ENCODE data around the gene RRP1. TPM values are rescaled to one million over a fixed set of nuclear protein-coding genes. Genes with fewer than 3 reads are reported as not detected.

Gene RRP1
- total RNA-seq, 4 donors from 2014 or later = 15.5 to 29.4 (median 19.0) TPM

- H3K27ac ChIP-seq = no peak overlapping the region
- H3K4me3 ChIP-seq = no peak overlapping the region
- no peaks in the 10 kb centered on the region for H3K9me3 ChIP-seq
- H3K4me1 ChIP-seq = no peaks in the 10 kb centered on the region
- H3K27me3 ChIP-seq = no peaks in the 10 kb centered on the region
- 91 to 97% methylated on average over 13 to 14 of the region's 14 CpGs for WGBS, 2 donors
- TF ChIP-seq POLR2A (IDR thresholded peaks at IDR 0.05) = no peak
- no peak for TF ChIP-seq EP300 (IDR thresholded peaks at IDR 0.05)
- no peak for TF ChIP-seq CTCF (IDR thresholded peaks at IDR 0.05)
- DNase-seq (ENCODE audit: low spot score in 2 of 2) = no peak
- peaks cover 0 to 94% (median 9%) of the 10 kb centered on the region in 3 donors for H3K36me3 ChIP-seq
These were observed 11.2 kb downstream of the RRP1 start for GRCh38 chr21:43800566-43800965.

GRCh38 chr21:43801006-43801783, 11.8 kb downstream of the RRP1 start:
- H3K9me3 ChIP-seq = no peaks in the 10 kb centered on the region
- H3K36me3 ChIP-seq = peaks cover 0 to 92% (median 9%) of the 10 kb centered on the region in 3 donors
- WGBS, 2 donors = 95 to 96% methylated on average over 42 of the region's 42 CpGs
- no peak overlapping the region for H3K4me3 ChIP-seq
- no peaks in the 10 kb centered on the region for H3K27me3 ChIP-seq
- TF ChIP-seq POLR2A (IDR thresholded peaks at IDR 0.05) (no peak), EP300 (IDR thresholded peaks at IDR 0.05) (no peak), CTCF (IDR thresholded peaks at IDR 0.05) (no peak)
- no peak overlapping the region for H3K27ac ChIP-seq
- no peak for DNase-seq (ENCODE audit: low spot score in 2 of 2)
- no peaks in the 10 kb centered on the region for H3K4me1 ChIP-seq

GRCh38 chr21:43802713-43803313, 13.4 kb downstream of the RRP1 start:
- Histone ChIP-seq H3K4me3 (no peak overlapping the region), H3K9me3 (no peaks in the 10 kb centered on the region), H3K27ac (no peak overlapping the region), H3K4me1 (no peaks in the 10 kb centered on the region), H3K36me3 (peaks cover 0 to 84% (median 5%) of the 10 kb centered on the region in 3 donors), H3K27me3 (no peaks in the 10 kb centered on the region)
- no peak for DNase-seq (ENCODE audit: low spot score in 2 of 2)
- no peak for TF ChIP-seq EP300 (IDR thresholded peaks at IDR 0.05)
- TF ChIP-seq POLR2A (IDR thresholded peaks at IDR 0.05) = no peak
- TF ChIP-seq CTCF (IDR thresholded peaks at IDR 0.05) = no peak
- WGBS, 2 donors = 90% methylated on average over 12 to 14 of the region's 14 CpGs

GRCh38 chr21:43803558-43804300, 14.4 kb downstream of the RRP1 start:
- H3K4me3 ChIP-seq = no peak overlapping the region
- H3K9me3 ChIP-seq = no peaks in the 10 kb centered on the region
- no peak for DNase-seq (ENCODE audit: low spot score in 2 of 2)
- TF ChIP-seq CTCF (IDR thresholded peaks at IDR 0.05) = no peak
- no peak for TF ChIP-seq EP300 (IDR thresholded peaks at IDR 0.05)
- TF ChIP-seq POLR2A (IDR thresholded peaks at IDR 0.05) = no peak
- peaks cover 0 to 77% (median 0%) of the 10 kb centered on the region in 3 donors for H3K36me3 ChIP-seq
- no peak overlapping the region for H3K27ac ChIP-seq
- no peaks in the 10 kb centered on the region for H3K4me1 ChIP-seq
- WGBS, 2 donors = 86% methylated on average over 32 to 33 of the region's 33 CpGs
- no peaks in the 10 kb centered on the region for H3K27me3 ChIP-seq

Measured in tibial nerve (tissue), 4 donors.